HG03095 (cell line): ENCODE data around the gene CCSER1.

Experiments used
- ATAC-seq: cut with Tn5 transposase; IDR thresholded peaks from one replicate; pipeline ENCODE4 v1.9.1; 2021; ENCODE audit warnings: moderate library complexity; ENCODE audit not compliant: unreplicated experiment

Gene CCSER1

DNA sequence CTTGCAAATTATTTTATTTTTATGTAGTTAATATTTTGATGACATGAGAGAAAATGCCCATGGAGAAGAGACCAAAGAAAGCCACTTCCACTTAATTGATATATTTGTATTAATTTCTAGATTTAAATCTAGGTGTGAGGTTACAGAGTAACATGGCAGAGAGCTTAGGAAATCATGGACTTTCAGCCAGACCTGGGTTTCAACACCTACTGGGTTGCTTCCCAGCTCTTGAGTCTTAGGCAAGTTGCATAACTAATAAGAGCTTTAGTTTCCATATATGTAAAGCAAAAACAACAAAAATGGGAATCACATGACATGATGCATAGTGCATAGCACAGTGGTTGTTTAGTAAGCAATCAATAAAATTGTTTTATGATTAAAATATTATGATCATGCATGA lies 413.3 kb downstream of the CCSER1 start:
- no peak for ATAC-seq

DNA sequence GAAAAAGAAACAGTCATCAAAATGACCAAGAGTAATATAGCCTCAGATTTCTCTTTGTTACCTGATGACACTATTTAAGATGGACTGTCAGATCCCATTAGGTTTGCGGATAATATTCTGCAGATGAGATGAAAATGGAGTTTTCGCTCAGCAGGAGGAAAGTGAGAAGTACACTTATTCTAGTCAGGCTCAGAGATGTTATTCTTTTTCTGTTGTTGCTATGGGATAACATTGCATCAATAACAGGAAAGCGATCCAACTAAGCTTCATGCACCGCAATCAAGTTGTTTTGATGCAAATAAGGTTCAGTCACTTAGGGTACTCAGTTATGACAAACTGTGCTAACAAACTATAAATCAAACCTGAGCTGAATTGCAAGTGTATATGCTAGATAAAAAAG lies 415.0 kb downstream of the CCSER1 start:
- ATAC-seq: no peak

DNA sequence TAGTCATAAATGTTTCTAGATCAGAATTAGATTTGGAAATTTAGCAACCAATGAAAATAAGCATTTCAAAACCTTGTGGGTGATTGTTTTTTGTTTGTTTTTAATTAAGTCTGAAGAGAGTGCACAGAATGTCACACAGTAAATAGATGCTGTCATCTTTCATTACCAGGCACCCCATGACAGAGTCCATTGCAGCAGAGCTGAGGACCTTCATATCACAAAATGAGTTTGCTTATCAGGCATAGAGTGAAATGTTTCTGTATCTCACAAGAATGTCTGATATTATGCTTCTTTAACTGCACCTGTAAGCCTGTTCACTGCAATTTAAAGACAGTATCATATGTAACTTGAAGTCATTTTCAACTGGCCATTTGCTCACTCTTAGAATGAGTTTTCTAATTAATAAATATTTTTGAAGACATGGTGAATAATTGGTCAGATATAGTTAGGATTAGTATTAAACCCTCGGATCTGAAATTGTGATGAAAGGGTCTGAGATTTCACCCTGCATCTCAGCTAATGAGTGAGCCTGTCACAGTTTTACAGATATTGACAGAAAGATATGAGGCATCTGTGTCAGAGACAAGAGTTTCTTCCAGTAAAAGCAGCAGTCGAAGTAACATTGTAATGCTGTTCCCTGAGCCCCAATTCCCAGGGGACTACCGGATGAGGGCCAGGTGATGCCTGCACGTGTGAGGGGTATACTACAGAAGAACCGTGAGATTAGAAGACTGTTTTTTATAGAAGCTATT lies 416.4 kb downstream of the CCSER1 start:
- ATAC-seq: no peak

DNA sequence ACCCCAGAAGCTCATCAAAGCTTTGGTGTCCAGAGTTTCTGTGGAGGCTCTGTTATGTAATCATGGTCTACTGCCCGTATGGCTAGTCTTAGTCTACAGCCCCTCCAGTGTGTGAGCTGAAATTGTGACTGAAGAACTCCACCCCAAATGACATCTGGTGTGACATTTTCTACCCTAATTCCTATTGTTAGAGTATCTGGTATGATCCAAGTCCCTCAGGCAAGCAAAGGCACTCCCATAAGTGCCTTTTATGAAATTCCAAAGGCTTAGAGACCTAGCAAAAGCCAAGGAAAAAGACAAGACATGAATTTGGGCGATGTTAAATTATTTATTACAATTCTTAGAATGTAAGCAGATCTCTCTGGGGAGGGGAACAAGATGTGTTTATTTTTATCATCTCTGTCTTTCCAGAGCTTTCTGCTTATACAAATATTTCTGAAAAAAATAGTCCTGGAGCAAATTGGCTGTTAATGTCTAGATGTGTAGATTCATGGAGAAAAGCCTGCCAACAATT lies 417.4 kb downstream of the CCSER1 start:
- ATAC-seq: no peak

GRCh38 chr4:90545380-90545779 lies 418.2 kb downstream of the CCSER1 start:
- no peak for ATAC-seq

- no peak for ATAC-seq
Measured at GRCh38 chr4:90546114-90546513, 418.9 kb downstream of the CCSER1 start.

DNA sequence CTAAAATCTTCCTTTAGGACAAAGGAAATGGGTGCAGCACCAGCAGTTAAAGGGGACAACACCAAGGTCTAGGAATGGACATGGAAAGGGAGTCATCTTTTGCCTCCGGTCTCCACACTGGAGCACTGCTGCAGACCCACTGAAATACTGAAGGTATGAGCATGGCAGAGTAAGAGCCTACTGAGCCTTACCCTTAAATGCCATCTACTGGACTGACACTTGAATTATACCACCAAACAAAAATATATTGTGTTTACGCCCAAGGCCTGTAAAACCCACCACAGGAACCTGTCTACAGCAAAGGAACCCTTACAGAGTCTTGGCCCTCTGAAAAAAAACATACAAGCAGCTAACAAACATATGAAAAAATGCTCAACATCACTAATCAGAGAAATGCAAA lies 443.4 kb downstream of the CCSER1 start:
- no peak for ATAC-seq

DNA sequence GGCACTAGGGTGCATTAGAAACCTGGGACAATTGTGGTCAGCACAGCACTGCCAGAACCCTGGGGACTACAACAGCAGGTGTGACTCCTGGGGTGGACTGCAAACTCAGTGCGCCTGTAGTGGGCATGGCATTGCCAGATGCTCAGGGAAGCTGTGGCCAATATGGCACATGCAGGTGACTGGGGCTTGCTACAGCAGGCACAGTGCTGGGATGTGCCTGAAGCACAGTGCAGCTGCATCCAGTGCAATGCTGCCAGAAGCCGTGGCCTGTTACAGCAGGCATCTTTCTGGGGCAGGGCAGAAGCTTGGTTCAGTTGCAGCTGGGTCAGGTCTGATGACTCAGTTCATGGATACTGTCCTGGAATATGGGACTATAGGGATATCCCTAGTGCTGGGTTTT lies 445.8 kb downstream of the CCSER1 start:
- ATAC-seq: no peak

- ATAC-seq: no peak
Measured at GRCh38 chr4:90575371-90575770, 448.2 kb downstream of the CCSER1 start.

DNA sequence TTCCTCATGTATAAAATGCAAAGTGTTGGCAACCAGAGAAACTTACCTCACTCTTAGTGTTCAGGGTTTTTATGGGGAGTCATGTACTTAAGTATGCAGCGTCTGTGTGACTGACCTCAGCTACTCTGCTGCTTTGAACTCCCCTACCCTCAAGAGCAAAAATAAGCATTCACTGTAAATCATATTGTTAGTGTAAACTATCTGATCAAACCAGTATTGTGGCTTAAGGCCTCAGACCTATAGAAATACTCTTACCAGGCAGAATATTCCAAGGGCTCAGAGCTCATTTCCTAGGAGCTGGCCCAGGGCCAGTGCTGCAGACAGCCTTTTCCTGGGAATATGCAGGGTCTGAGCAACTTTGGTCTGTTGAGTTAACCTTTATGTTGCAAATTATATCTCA lies 453.1 kb downstream of the CCSER1 start:
- ATAC-seq: no peak

GRCh38 chr4:90582087-90582486 lies 454.9 kb downstream of the CCSER1 start:
- no peak for ATAC-seq

DNA sequence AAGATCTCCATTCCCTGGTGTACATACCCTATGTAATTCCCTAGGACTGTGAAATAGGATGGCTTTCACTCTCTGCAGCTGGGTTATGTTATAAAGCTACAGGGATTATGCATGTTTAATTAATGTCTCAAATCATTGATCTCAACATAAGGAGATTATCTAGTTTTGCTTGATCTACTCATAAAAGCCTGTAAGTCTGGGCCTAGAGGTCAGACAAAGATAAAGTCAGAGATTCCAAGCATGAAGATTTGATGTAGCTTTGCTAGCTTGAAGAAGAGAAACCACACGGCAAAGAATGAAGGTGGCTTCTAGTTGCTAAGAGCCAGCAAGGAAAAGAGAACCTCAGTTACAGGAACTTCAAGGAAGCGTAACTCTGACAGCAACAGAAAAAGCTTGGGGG lies 456.9 kb downstream of the CCSER1 start:
- no peak for ATAC-seq

DNA sequence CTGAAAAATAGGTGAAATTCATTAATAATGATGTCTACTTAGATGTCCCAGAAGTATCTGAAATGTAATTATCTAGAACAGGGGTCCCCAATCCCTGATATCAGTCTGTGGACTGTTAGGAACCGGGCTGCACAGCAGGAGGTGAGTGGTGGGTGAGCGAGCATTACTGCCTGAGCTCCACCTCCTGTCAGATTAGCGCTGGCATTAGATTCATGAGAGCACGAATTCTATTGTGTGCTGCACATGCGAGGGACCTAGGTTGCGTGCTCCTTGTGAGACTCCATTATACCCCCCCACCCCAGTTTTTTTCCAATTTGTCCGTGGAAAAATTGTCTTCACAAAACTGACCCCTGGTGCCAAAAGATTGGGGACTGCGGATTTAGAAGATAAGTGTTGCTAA lies 458.8 kb downstream of the CCSER1 start:
- no peak for ATAC-seq

GRCh38 chr4:90586799-90587198 lies 459.6 kb downstream of the CCSER1 start:
- ATAC-seq: no peak

DNA sequence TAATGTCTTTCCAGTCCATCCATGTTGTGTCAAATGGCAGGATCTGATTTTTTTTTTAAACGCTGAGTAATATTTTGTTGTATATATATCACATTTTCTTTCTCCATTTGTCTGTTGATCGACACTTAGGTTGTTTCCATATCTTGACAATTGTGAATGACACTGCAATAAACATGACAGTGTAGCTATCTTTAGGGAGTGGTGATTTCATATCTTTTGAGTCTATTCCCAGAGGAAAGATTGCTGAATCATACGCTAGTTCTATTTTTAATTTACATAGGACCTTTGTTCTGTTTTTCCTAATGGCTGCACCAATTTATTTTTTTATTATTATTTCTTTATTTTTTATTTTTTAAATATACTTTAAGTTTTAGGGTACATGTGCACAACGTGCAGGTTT lies 470.7 kb downstream of the CCSER1 start:
- no peak for ATAC-seq

DNA sequence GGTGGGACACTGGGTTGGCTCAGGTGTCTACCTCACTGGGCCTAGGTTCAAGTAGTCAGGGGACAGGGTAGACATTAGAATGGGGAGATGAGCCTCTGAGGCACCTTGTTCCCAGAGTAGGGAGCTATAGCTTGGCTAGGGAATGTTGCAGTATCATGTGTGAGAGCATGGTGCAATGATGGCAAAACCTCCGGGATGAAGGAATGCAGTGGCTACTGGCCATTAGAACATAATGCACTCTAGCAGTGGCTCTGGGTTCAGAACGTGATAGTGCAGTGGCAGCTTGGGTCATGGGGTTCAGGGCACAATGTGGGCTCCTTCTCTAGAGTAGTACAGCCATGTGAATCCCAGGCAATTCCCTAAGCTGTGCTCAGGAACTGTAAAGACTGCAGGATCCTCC lies 471.5 kb downstream of the CCSER1 start:
- ATAC-seq: no peak

GRCh38 chr4:90602726-90603125 lies 475.5 kb downstream of the CCSER1 start:
- no peak for ATAC-seq

DNA sequence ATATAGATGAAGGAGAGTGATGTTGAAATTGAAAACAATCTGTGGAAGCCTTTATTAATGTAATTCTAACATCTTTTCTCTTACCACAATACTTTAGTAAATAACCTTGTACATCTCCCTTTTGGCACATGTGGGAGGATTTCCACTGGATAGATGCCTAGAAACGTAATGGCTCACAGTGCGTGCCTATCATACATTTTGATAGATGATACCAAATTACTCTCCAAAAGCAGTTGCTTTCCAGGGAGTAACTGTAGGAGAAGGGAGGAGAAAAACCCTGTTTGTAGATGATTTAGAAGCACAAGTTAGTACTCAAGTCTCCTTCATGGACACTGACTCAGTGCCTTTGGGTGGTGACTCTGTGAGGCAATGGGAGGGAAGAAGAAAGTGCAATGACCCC lies 476.3 kb downstream of the CCSER1 start:
- no peak for ATAC-seq

DNA sequence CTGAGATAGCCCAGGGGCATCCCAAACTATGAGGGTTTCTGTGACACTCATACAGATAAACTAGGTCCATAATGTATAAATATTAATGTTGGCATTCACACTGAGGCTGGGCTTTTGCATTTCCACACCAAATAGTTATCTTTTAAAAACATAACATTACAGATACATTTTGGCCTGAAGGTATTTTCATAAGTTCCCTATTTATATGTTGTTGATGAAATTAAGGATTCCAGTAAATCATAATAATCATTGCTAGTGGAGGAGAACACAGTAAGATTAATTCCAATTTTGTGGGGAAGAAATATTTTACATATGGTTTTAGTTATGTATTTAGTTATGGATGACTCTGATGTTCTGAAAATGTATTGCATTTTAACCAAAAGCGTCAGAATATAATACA lies 479.6 kb downstream of the CCSER1 start:
- no peak for ATAC-seq

DNA sequence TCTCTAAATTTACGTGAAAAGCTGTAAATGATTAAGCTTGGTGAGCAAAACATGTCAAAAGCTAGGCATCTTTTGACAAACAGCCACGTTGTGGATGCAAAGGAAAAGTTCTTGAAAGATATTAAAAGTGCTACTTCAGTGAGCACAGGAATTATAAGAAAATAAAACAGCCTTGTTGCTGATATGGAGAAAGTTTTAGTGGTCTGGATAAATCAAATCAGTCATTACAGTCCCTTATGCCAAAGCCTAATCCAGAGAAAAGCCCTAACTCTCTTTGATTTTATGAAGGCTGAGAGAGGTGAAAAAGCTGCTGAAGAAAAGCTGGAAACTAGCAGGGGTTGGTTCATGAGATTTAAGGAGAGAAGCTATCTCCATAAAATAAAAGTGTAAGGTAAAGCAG lies 487.2 kb downstream of the CCSER1 start:
- no peak for ATAC-seq

DNA sequence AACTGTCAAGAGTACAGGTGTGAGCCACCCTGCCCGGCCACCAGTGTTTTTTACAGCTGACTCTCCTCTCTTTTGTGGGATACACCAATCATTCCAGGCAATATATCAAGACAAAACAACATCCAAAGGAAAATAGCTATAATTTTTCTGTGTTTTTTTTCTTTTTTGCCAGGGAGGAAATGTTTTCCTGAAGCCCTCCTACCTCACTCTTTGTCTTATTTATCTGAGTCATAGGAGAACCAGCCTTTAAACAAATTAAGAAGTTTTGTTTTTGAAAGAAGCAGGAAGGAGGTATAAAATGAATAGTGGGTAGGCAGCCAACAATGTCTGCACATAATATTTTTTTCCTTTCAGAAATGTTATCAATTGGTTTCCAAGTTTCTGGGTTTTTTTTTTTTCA lies 493.9 kb downstream of the CCSER1 start:
- ATAC-seq: no peak

DNA sequence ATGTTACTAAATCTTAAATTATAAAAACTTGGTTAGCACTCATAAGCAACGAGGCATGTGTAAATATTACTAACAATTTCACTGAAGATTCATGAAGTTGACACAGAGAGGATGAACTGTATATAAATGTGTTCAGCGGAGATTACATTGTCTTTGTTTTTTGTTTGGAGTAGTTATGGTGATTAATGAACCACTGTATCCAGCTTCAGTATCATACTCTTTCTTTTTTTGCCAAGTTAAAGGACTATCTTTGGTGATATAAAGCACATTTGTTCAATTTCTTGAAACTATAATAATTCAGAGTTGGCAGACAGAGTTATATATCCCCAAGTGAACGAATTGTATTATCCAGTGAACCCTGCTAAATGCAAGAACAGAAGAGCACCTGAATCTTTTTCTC lies 497.6 kb downstream of the CCSER1 start:
- ATAC-seq: no peak
